Body of pancreas (tissue), 4 donors: Measurements from ENCODE around the gene ADARB1. TPM values are rescaled to one million over a fixed set of nuclear protein-coding genes. Genes with fewer than 3 reads are reported as not detected.

ENCODE experiments used
- ATAC-seq: fragments of 150-250 bp; one replicate; pipeline ENCODE4 v1.9.1; 2016
- DNase-seq, 4 donors: peaks; one replicate each; pipeline ENCODE4 v3.0.0-alpha.2; 2019
- H3K27ac ChIP-seq, 4 donors: fragments of 200-600 bp; sonication (generic); 1 replicate in 3 of 4; 2 replicates in 1 of 4; pipeline versions ENCODE4 v1.5.1 to v1.6.1; 2016 to 2019; ENCODE audit warnings: mild to moderate bottlenecking in 1 of 4, mixed read lengths in 1 of 4, moderate library complexity in 1 of 4
- H3K27me3 ChIP-seq, 2 donors: fragments of 200-600 bp; sonication (generic); one replicate each; pipeline ENCODE4 v1.6.0; 2016; ENCODE audit warnings: mild to moderate bottlenecking in 1 of 2
- H3K36me3 ChIP-seq, 2 donors: fragments of 200-600 bp; sonication (generic); replicated peaks in 1 of 2; 2 replicates each; pipeline ENCODE4 v1.5.1; 2016; ENCODE audit warnings: low read depth in 2 of 2; ENCODE audit not compliant: insufficient read depth in 1 of 2
- H3K4me1 ChIP-seq: fragments of 200-600 bp; sonication (generic); one replicate; pipeline ENCODE4 v1.6.0; 2016
- H3K4me3 ChIP-seq, 2 donors: fragments of 200-600 bp; sonication (generic); 1 replicate in 1 of 2; 2 replicates in 1 of 2; pipeline ENCODE4 v1.5.1; 2016 to 2019
- H3K9me3 ChIP-seq, 3 donors: fragments of 200-600 bp; sonication (generic); 1 replicate in 2 of 3; 2 replicates in 1 of 3; pipeline ENCODE4 v1.5.1; 2016
- POLR2A ChIP-seq, 3 donors: fragments of 450-650 bp; IDR thresholded peaks; one replicate each; pipeline ENCODE4 v1.6.1; 2016; ENCODE audit warnings: antibody characterized with exemption in 3 of 3, mild to moderate bottlenecking in 2 of 3
- WGBS, 2 donors: methylation state at CpG; one replicate each; pipeline ENCODE4 v1.1.5; 2017; 5-methylcytosine and 5-hydroxymethylcytosine counted together
- intact Hi-C: fragments of 100-400 bp; cut with DNase I; formaldehyde crosslinking; loops from one replicate; pipeline ENCODE4 v1.15.1; 2023
- total RNA-seq, 2 donors: library from RNA; depleted of rRNA; stranded (reverse); fragments of >200 nt; gene quantifications; one replicate each; pipeline ENCODE4 v1.1.0, GENCODE V29; 2016
- TF ChIP-seq, protein P1 (sequence below), 7 experiments: fragments of 450-650 bp in 4 of 7; fragments of 200-600 bp in 3 of 7; sonication (generic) in 3 of 7; IDR thresholded peaks; one replicate each; pipeline ENCODE4 v1.5.1; 2016 to 2019; ENCODE audit warnings: antibody characterized with exemption in 7 of 7

Gene ADARB1, protein sequence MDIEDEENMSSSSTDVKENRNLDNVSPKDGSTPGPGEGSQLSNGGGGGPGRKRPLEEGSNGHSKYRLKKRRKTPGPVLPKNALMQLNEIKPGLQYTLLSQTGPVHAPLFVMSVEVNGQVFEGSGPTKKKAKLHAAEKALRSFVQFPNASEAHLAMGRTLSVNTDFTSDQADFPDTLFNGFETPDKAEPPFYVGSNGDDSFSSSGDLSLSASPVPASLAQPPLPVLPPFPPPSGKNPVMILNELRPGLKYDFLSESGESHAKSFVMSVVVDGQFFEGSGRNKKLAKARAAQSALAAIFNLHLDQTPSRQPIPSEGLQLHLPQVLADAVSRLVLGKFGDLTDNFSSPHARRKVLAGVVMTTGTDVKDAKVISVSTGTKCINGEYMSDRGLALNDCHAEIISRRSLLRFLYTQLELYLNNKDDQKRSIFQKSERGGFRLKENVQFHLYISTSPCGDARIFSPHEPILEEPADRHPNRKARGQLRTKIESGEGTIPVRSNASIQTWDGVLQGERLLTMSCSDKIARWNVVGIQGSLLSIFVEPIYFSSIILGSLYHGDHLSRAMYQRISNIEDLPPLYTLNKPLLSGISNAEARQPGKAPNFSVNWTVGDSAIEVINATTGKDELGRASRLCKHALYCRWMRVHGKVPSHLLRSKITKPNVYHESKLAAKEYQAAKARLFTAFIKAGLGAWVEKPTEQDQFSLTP
- 10 to 100 TPM; 11.4 to 11.5 TPM for total RNA-seq

DNA sequence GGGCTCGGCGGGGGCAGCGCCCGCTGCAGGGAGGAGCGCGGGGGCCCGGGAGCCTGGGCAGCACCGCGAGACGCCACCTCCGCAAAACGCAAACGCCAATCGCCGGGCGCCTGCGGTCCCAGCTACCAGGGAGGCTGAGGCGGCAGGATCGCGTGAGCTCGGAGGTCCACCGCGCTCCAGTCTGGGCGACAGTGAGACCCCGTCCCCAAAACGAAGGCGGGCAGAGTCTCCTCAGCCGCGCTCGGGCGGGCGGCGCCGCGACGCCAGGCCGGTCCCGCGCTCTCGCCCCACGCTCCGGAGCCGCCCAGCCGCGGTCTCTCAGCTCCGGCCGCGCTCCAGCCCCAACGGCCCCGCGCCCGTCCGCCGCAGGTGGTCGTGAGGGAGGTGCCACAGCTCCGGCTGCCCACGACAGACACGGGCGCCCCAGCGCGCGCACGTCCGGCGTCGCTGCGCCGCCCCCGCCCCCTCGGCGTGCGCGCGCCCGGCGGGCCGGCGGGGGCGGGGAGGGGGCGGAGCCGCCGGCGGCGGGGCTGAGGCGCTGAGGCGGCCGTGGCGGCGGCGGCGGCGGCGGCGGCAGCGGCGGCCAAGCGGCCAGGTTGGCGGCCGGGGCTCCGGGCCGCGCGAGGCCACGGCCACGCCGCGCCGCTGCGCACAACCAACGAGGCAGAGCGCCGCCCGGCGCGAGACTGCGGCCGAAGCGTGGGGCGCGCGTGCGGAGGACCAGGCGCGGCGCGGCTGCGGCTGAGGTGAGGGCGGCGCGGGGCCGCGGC lies at the start of gene ADARB1:
Gene ADARB1, plus strand, starts transcription at position 533 of the 770 bp plus-strand sequence. CDS start 97,077 bp downstream, outside the sequence.
- H3K4me1 ChIP-seq, result peaks cover 21% of the 10 kb centered on the region
- intact Hi-C loops, result no loop called here
- H3K27ac ChIP-seq, result peak within 1 kb of the TSS; percentile 41 to 93 (median 87)
- ATAC-seq, result peak; percentile 90
- no peaks in the 10 kb centered on the region for H3K36me3 ChIP-seq
- H3K27me3 ChIP-seq, result no peaks in the 10 kb centered on the region
- 1% methylated on average over 109 of the region's 132 CpGs; no CpG with 5 or more reads in 1 of the 2 donors for WGBS, 2 donors
- peak; percentile 50 to 68 (median 61) for DNase-seq
- H3K9me3 ChIP-seq, result no peaks in the 10 kb centered on the region
- H3K4me3 ChIP-seq, result peak within 1 kb of the TSS; percentile 65 to 83
- TF ChIP-seq POLR2A (IDR thresholded peaks at IDR 0.05), result peak in 2 of 3 donors; percentile 28 to 38
- TF ChIP-seq, protein P1, sequence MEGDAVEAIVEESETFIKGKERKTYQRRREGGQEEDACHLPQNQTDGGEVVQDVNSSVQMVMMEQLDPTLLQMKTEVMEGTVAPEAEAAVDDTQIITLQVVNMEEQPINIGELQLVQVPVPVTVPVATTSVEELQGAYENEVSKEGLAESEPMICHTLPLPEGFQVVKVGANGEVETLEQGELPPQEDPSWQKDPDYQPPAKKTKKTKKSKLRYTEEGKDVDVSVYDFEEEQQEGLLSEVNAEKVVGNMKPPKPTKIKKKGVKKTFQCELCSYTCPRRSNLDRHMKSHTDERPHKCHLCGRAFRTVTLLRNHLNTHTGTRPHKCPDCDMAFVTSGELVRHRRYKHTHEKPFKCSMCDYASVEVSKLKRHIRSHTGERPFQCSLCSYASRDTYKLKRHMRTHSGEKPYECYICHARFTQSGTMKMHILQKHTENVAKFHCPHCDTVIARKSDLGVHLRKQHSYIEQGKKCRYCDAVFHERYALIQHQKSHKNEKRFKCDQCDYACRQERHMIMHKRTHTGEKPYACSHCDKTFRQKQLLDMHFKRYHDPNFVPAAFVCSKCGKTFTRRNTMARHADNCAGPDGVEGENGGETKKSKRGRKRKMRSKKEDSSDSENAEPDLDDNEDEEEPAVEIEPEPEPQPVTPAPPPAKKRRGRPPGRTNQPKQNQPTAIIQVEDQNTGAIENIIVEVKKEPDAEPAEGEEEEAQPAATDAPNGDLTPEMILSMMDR (IDR thresholded peaks at IDR 0.05), result no peak

DNA sequence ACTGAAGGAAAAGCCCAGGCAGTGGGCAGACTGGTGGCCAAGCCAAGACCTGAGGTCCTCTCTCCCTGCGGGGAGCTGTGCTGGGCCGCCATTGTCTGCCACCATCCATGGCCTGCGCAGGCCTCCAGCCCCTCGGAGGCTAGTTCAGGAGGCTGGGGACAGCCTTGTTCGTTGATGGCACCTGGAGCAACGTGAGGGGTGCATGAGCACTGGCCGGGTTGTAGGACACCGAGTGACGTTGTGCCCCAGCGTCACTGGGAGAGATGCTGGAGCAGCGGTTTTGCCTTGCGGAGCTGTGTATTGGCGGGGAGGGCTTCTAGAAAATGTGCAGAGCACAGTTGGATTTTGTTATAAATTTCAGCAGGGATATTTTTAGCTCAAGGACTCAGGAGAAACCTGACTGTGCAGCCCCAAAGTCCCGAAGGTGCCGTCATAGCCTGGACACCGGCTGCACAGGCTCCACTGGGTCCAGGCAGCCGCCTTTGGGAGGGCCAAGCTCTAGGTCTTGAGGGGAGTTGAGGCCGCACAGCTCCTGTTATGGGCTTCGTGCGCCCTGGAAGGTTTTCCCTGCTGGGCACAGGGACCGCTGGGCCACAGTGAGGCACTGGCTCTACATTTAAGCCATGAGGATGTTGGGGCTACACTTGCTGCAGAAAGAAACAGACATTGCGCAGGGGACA lies 48.2 kb upstream of the ADARB1 start:
- DNase-seq (no peak), ATAC-seq (no peak)
- intact Hi-C loops, result loop anchor here (10.0 kb wide), 1 partner anchor 61 kb away; no protein-coding TSS in a partner anchor

DNA sequence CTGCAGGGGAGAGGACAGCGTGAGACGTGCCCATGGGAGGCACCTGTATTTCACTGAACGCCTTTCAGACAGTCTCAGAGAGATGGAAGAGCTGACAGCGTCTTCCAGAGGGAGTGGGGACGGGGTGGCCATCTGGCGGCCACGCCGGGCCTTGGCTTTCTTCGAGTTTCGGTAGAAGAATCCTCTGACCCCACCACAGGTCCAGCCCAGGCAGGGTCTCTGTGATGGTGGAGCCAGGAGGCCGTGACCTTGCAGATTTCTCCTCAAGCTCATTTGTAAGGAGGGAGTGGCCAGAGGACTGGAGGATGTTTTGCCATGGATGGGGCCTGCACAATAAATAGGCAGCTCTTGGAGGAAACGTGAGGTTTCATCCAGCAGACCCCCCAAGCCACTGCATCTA lies 47.6 kb upstream of the ADARB1 start:
- Histone ChIP-seq H3K27me3 (no peaks in the 10 kb centered on the region), H3K27ac (no peak overlapping the region), H3K9me3 (no peaks in the 10 kb centered on the region), H3K4me3 (no peak overlapping the region), H3K4me1 (peaks cover 22% of the 10 kb centered on the region), H3K36me3 (no peaks in the 10 kb centered on the region)
- ATAC-seq (no peak), DNase-seq (no peak)
- TF ChIP-seq, protein P1 (IDR thresholded peaks at IDR 0.05), result no peak
- TF ChIP-seq POLR2A (IDR thresholded peaks at IDR 0.05), result no peak
- intact Hi-C loops, result loop anchor here (10.0 kb wide), 1 partner anchor 62 kb away; no protein-coding TSS in a partner anchor
- 70 to 77% methylated on average over 11 to 12 of the region's 12 CpGs for WGBS, 2 donors

More for the DNA sequence above, 48.2 kb upstream of the ADARB1 start:
- H3K4me1 ChIP-seq, result peaks cover 16% of the 10 kb centered on the region
- H3K36me3 ChIP-seq, result no peaks in the 10 kb centered on the region
- WGBS, 2 donors, result 81 to 89% methylated on average over 14 to 22 of the region's 22 CpGs
- H3K4me3 ChIP-seq, result no peak overlapping the region
- H3K27ac ChIP-seq, result no peak overlapping the region
- TF ChIP-seq POLR2A (IDR thresholded peaks at IDR 0.05), result no peak
- TF ChIP-seq, protein P1 (IDR thresholded peaks at IDR 0.05), result no peak
- no peaks in the 10 kb centered on the region for H3K9me3 ChIP-seq
- H3K27me3 ChIP-seq, result no peaks in the 10 kb centered on the region
